GM13976 (cell line): ENCODE measurements around the gene PSMA8.

Experiments
- DNase-seq: peaks from one replicate; pipeline ENCODE4 v3.0.0; 2012; ENCODE audit warnings: low spot score
- CTCF ChIP-seq: IDR thresholded peaks from 2 replicates; pipeline ENCODE4 v1.5.1; 2012; ENCODE audit warnings: borderline replicate concordance, mild to moderate bottlenecking; ENCODE audit not compliant: insufficient read depth; ENCODE audit errors: extremely low read depth, missing control alignments, control extremely low read depth
- in situ Hi-C: fragments of 300-500 bp; cut with MboI; formaldehyde crosslinking; loops from one replicate; pipeline ENCODE4 v1.12.0; 2022; ENCODE audit warnings: low sequenced_read_pairs, mixed read lengths, inconsistent platforms; ENCODE audit not compliant: unreplicated experiment

PSMA8 gene

GRCh38 chr18:26215247-26215970 is 81.7 kb downstream of the PSMA8 start:
- in situ Hi-C loops = no loop called here
- TF ChIP-seq CTCF = no peak
- peak; percentile 57 for DNase-seq

- in situ Hi-C loops = no loop called here
- no peak for TF ChIP-seq CTCF
- DNase-seq = no peak
Observed at GRCh38 chr18:26225022-26225693, 91.5 kb downstream of the PSMA8 start.

GRCh38 chr18:26225915-26226228 is 92.2 kb downstream of the PSMA8 start:
- DNase-seq = no peak
- no peak for TF ChIP-seq CTCF
- in situ Hi-C loops = no loop called here

- in situ Hi-C loops = no loop called here
- TF ChIP-seq CTCF = no peak
- DNase-seq = peak; percentile 92
Observed at GRCh38 chr18:26226229-26227050, 92.8 kb downstream of the PSMA8 start, which contains the start of gene TAF4B. TSS of gene TAF4B (plus strand) at chr18:26226445. CDS start at chr18:26226934, 489 bp downstream.

GRCh38 chr18:26227051-26227670 is 93.5 kb downstream of the PSMA8 start:
- no peak for TF ChIP-seq CTCF
- DNase-seq = no peak
- in situ Hi-C loops = no loop called here
